ENCODE data around the gene ZNF3. TPM values are rescaled to one million over a fixed set of nuclear protein-coding genes. Genes with fewer than 3 reads are reported as not detected.

Gene ZNF3
- total and polyA plus RNA-seq, 9 of the 15 experiments (the other 6 are each of a cell fraction or from before 2014, with no cell fraction given): 30.0 to 64.9 (median 51.5) TPM

GRCh38 chr7:100085515-100085914 lies 4.0 kb upstream of the ZNF3 start (continued):
- no peak for TF ChIP-seq ZBTB34 (CRISPR knock-in tag; IDR thresholded peaks at IDR 0.05)

- intact Hi-C loops (cut with micrococcal nuclease) (loop anchor here (1.0 to 5.0 kb wide), 4 partner anchors 18 to 71 kb away; partner anchors contain the start of genes AP4M1, CNPY4, MBLAC1 and MCM7), in situ Hi-C loops (cut with MboI) (no loop called here)
- peaks cover 35% of the 10 kb centered on the region for H3K79me2 ChIP-seq (ENCODE audit: control insufficient read depth, insufficient read depth, low read length)
- peak overlapping the region in 1 of 2 experiments; percentile 88; a peak in 3 of 4 replicates for H3K9ac ChIP-seq (ENCODE audit: insufficient read depth in 1 of 2, low read depth in 2 of 2, low read length in 2 of 2)
- H3K4me3 ChIP-seq: peak overlapping the region; percentile 67
- H3K9me1 ChIP-seq (ENCODE audit: control insufficient read depth, insufficient read depth, low read length): peaks cover 4% of the 10 kb centered on the region
- BruUV-seq (replicated peaks): no TSS peak
- no peaks in the 10 kb centered on the region for H4K20me1 ChIP-seq (replicated peaks; ENCODE audit: control insufficient read depth, insufficient read depth, low read length)
- CTCF ChIA-PET (ENCODE audit: low intra/inter-chr PET ratio): interaction anchor here (2.2 kb wide), 1 partner anchor 170 kb away, joined by 8 read pairs; no protein-coding TSS in a partner anchor
- POLR2A ChIA-PET: interaction anchor here (0.6 to 4.4 kb wide), 16 partner anchors 9 to 346 kb away, joined by 3 to 20 read pairs (median 4); partner anchors contain the start of genes AP4M1, LAMTOR4, MCM7 and ZCWPW1
- peak overlapping the region; percentile 90 for H3K27ac ChIP-seq (ENCODE audit: extremely low read depth, low read depth, low read length)
- peaks cover 21% of the 10 kb centered on the region for H3K36me3 ChIP-seq (ENCODE audit: control insufficient read depth, insufficient read depth, low read length)
- DNase-seq (ENCODE audit: extremely low read depth in 1 of 4, low spot score in 3 of 4) (no peak), ATAC-seq (no peak), FAIRE-seq (no peak)
- H3K27me3 ChIP-seq (ENCODE audit: control insufficient read depth in 2 of 2, insufficient read depth in 2 of 2, low read length in 2 of 2): no peaks in the 10 kb centered on the region
- H2AFZ ChIP-seq (ENCODE audit: low read depth, low read length): peak overlapping the region; percentile 96
- peak overlapping the region; percentile 78 for H3K4me2 ChIP-seq (ENCODE audit: insufficient read depth, low read length)
- WGBS (ENCODE audit: insufficient coverage, low coverage, missing lambda C conversion rate): 40% methylated on average over 4 of the region's 4 CpGs
- H3K9me3 ChIP-seq (replicated peaks; ENCODE audit: control insufficient read depth, insufficient read depth, low read depth, low read length): no peaks in the 10 kb centered on the region
- peaks cover 18 to 31% of the 10 kb centered on the region in 2 experiments; a peak in 4 of 5 replicates for H3K4me1 ChIP-seq (replicated peaks in 1 of 2; ENCODE audit: control insufficient read depth in 2 of 2, insufficient read depth in 2 of 2, low read length in 2 of 2)
- TF ChIP-seq TEAD4 (IDR thresholded peaks at IDR 0.05; ENCODE audit: low read length) (no peak), TEAD4 (CRISPR knock-in tag; IDR thresholded peaks at IDR 0.05; ENCODE audit: borderline replicate concordance) (no peak), KDM5B (IDR thresholded peaks at IDR 0.05; ENCODE audit: insufficient replicate concordance, low read depth, low read length) (no peak), DIDO1 (tag; IDR thresholded peaks at IDR 0.05; ENCODE audit: low read depth) (0 out of 2 replicates have a peak, but pooled peaks have one; percentile 22), ZNF318 (IDR thresholded peaks at IDR 0.05; ENCODE audit: borderline replicate concordance in 1 of 2, low read depth in 1 of 2) (peak in 1 of 2 experiments; percentile 36; a peak in 1 of 4 replicates), GTF2E2 (tag; IDR thresholded peaks at IDR 0.05) (no peak), IRF9 (tag; IDR thresholded peaks at IDR 0.05) (peak; percentile 63; the same call in 1 of the 2 replicates), KLF1 (tag; IDR thresholded peaks at IDR 0.05) (no peak)
Observed at GRCh38 chr7:100082978-100083377, 1.5 kb upstream of the ZNF3 start.
